ENCODE measurements around the gene RCCD1.
A peak's percentile ranks its signal among the peaks of the same experiment; 100 is the strongest.

Gene RCCD1

DNA sequence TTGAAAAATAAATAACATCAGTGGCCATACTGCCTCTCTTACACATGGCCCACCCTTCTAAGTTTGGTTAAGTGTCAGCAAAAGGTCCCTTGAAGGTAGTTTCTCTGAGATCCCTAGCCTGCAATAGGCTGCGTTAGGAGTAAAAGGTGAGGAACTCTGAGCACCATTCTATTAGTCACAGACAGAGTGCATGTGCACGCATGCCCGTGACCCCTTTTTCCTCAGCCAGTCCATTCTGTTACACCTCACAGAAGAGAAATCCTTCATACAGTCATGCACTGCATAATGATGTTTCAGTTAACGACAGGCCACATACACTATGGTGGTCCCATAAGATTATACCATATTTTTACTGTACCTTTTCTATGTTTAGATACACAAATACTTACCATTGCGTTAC lies 12.5 kb downstream of the RCCD1 start:
- DNase-seq (ENCODE audit: low spot score), result no peak

DNA sequence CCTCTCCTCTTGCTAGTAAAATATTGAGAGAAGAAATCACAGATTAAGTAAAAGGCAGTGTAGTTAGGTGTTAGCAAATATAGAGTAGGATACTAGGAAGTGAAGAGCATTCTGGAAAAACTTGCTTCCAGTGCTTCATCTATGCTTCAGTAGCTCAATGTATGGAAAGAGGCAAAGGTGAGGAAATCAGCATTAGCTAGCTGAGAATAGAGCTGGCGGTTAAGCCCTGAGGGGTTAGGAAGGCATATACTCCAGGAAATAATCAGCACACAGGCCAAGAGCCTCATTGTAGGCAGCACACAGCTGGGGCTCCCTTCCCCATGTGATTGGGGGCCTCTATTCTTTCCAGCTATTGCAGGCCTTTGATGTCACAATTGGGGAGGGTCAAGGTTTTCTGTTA lies 13.8 kb downstream of the RCCD1 start:
- no peak for DNase-seq (ENCODE audit: low spot score)

DNA sequence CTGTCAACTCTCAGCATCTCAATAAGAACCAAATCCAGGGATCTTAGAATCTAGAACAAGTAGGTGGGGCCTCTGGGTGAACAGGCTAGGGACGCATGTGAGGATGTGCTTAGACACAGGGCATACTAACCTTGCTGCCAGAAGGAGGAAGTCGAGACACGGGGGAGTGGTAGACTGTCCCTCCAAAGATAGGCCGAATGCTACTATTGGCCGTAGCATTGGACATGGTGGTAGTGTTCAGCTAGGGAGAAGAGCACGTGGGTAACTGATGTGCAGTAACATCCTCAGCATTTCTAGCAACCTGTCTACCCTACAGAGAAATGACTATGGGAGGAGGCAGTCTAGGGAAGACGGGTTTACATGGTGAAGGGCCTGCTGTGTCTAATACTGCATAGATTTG lies 15.6 kb downstream of the RCCD1 start:
- no peak for DNase-seq (ENCODE audit: low spot score)

DNA sequence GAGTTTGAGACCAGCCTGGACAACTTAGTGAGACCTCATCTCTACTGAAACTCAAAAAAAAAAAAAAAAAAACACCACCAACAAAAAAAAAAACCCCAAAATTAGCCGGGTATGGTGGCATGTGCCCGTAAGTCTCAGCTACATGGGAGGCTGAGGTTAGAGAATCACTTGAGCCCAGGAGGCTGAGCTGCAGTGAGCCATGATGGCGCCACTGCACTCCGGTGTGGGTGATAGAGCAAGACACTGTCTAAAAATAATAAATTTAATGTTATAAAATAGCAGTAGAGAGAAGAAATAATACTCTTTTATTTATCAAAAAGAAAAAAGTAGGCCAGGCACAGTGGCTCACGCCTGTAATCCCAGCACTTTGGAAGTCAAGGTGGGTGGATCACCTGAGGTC lies 17.4 kb downstream of the RCCD1 start:
- DNase-seq (ENCODE audit: low spot score), result no peak

DNA sequence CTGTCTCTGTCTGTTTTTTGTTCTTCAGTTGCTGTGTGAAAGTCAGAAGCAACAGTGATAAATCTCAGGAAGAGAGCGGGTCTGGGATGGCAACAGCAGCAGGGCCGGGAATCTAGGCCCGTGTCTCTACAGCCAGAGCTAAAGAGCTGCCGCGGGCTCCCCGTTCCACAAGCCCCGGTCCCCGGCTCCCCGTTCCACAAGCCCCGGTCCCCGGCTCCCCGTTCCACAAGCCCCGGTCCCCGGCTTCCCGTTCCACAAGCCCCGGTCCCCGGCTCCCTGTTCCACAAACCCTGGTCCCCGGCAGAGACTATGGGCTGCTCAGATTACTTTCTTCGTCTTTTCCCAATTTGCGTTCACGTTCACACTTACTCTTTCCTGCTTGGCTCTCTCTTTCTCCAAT lies 19.5 kb downstream of the RCCD1 start:
- DNase-seq (ENCODE audit: low spot score), result no peak

DNA sequence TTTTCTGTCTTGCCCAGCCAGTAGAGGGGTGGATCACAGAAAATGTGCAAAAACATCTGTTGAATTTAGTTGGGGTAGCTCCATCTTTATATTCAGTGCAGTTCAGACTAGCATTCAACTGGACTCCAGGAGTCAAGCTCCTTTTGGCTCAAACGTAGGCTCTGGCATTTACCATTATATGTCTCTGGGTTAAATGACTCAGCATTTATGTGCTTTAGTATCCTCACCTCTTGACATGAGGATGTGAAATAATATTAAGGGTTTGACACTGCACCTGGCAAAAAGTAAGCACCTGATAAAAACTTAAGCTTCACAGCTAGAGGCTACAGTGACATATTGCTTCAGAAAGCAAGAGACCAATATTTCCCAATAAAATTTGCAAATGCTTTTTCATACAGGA lies 24.9 kb downstream of the RCCD1 start:
- no peak for DNase-seq (ENCODE audit: low spot score)

DNA sequence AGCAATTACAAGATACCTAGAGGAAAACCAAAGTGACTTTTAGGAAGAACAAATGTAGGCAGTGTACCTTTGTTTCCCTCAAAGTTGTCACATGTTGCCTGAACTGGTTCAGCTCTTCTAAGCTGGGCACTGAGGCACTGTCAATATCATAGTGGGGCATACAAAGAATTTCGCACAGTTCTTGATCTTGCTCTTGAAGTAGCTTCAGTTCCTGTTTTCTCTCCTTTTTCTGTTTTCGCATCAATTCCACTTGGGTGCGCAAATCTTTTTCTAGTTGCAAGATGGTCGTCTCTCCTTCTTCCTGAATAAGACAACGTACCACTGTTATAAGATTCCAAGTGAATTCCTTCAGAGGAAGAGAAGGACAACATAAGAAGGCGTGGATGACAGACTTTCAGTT lies 27.0 kb downstream of the RCCD1 start:
- no peak for DNase-seq (ENCODE audit: low spot score)

DNA sequence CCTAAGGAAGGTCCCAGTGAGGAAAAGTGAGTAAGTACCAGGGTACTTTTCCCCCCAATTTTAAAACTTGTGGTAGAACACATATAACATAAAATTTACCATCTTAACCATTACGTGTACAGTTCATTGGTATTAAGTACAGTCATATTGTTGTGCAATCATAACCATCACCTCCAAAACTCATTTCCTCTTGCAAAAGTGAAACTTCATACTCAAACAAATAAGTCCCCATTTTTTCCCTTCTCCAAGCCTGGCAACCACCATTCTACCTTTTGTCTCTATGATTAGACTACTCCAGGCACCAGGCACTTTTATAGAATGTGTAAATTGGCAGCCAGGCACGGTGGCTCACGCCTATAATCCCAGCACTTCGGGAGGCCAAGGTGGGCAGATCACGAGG lies 27.5 kb downstream of the RCCD1 start:
- DNase-seq (ENCODE audit: low spot score), result no peak

DNA sequence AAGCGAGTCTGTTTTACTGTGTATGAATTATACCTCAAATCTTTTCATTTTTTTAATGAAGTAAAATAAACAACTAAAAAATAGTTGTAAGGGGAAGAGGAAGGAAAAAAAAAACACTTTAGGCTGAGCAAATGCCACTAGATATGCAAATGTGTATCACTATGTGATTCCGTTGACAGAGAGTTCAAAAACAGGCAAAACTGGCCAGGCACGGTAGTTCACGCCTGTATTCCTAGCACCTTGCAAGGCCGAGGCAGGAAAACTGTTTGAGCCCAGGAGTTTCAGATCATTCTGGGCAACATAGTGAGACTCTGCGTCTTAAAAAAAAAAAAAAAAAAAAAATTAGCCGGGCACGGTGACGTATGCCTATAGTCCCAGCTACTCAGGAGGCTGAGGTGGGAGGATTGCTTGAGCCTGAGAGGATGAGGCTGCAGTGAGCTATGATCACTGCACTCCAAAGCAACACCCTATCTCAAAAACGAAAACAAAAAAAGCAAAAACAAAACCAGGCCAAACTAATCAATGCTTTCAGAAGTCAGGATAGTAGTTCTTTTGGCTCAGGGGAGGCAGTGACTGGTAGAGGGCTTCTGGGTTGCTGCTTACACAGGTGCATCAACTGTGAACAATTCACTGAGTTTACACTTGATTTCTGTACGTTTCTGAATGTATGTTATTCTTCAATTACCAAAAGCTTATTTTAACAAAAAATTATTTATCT lies 32.3 kb downstream of the RCCD1 start:
- no peak for DNase-seq (ENCODE audit: low spot score)

DNA sequence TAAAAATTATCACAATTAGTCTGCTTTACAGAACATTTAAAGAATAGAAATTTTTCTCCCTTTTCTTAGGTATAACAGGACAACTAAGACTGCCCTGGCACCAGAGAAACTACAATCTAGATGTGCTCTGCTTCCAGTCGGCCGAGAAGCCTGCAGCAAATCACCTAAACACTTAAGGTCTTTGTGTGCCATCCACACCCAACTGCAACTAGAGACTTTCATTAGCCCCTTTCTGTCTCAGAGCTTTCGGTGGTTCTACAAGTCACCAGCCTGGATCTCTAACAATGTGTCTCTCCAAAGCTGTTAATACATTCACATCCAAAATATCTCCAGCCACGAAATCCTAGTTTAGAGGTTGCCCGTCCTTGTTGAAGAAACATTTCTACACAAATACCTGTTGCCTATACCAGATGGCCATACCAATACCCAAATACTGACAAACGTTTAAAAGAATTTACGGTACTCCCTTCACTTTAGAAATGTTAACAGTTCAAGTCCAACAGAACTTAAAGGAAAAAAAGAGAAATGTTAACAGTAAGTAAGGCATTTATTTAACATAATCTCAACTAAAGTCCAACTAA lies 33.0 kb downstream of the RCCD1 start:
- DNase-seq (ENCODE audit: low spot score), result no peak

DNA sequence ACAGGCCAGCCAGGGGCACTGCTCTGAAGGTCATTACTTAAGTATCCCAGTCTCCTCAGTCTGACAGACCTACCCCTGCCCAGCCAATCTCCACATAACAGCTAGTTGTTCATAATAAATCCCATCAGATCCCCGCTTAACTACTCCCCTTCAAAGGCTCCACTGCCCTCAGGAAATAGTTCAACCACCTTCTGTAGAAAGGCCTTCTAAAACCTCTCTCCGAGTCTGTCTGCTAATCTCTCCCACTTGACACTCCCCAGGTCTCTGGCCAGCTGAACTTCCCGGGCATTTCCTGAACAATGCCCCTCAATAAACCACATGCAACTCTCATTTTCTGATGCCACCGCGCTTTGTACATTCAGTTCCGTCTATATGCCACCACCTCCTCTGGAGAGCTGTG lies 33.6 kb downstream of the RCCD1 start:
- DNase-seq (ENCODE audit: low spot score), result no peak

DNA sequence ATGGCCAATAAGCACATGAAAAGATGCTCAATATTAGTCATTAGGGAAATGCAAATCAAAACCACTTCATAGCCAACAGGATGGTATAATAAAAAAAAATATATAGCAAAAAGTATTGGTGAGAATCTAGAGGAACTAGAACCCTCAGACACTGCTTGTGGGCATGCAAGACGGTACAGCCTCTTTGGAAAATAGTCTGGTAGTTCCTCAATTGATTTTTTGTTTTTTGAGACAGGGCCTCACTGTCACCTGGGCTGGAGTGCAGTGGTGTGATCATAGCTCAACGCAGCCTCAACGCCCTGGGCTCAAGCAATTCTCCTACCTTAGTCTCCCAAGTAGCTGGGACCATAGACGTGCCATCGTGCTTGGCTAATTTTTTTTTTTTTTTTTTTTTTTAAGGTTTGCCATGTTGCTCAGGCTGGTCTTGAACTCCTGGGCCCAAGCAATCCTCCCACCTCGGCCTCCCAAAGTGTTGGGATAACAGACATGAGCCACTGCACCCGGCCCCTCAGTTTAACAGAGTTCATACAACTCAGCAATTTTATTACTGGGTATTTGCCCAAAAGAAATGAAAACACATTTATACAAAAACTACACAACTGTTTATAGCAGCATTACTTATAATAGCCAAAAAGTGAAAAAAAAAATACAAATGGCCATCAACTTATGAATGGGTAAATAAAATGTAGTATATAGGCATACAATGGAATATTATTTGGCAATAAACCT lies 34.5 kb downstream of the RCCD1 start:
- DNase-seq (ENCODE audit: low spot score), result no peak

DNA sequence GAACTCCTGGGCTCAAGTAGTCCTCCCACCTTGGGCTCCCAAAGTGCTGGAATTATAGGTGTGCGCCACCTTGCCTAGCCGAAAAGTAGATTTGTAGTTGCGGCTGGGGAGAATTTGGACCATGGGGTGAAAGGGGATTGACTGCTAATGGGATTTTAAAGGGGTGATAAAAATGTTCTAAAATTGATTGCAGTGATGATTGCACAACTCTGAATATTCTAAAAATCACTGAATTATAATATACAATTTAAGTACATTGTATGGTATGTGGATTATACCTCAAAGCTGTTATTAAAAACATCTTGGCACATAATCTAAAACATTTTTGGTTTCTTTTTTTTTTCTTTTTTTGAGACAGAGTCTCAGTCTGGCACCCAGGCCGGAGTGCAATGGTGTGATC lies 35.8 kb downstream of the RCCD1 start:
- DNase-seq (ENCODE audit: low spot score), result no peak

DNA sequence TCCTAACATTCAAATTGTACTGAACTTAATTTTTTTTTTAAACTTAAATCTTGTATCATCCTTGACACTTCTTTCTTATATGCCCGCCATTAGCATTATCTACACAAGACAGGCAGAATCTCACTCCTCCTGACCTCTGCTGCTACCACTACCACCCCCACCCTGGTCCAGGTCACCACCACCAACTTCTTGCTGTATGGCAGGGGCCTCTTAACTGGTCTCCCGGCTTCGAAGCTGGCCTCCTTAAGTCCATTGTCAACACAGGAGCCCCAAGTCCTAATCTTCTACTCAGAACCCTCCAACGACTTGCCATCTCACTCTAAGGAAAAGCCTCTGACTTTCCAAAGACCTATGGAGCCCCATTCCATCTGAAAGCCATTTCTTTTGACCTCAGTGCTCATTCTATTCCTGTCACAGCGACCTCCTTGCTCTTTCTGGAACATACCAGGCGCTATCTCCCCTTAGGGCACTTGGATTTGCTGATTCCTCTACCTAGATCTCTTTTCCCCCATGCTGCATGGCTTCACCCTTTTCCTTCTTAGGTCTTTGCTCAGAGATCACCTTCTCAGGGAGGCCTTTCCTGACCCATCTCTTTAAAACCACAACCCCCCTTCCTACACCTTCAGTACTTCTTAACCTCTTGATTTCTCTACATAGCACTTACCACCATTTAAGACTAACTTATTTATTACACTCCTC lies 37.1 kb downstream of the RCCD1 start:
- no peak for DNase-seq (ENCODE audit: low spot score)

DNA sequence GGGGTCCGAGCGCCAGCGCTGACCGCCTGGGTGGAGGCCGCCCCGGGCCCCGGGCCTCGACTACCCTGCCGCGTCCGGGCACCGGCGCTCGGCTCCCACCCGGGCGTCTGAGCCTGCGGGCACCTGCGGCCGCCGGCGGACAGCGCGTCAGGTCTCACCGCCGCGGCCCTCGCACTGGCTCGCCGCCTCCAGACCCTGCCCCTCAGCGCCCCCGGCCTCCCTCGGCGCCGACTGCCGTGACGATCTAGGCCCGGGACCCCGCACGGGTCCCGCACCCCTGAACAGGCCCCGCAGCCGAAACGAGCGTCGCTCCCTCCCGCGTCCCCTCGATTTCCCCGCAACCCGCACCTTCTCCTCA lies 39.4 kb downstream of the RCCD1 start:
- peak; percentile 57 for DNase-seq (ENCODE audit: low spot score)

DNA sequence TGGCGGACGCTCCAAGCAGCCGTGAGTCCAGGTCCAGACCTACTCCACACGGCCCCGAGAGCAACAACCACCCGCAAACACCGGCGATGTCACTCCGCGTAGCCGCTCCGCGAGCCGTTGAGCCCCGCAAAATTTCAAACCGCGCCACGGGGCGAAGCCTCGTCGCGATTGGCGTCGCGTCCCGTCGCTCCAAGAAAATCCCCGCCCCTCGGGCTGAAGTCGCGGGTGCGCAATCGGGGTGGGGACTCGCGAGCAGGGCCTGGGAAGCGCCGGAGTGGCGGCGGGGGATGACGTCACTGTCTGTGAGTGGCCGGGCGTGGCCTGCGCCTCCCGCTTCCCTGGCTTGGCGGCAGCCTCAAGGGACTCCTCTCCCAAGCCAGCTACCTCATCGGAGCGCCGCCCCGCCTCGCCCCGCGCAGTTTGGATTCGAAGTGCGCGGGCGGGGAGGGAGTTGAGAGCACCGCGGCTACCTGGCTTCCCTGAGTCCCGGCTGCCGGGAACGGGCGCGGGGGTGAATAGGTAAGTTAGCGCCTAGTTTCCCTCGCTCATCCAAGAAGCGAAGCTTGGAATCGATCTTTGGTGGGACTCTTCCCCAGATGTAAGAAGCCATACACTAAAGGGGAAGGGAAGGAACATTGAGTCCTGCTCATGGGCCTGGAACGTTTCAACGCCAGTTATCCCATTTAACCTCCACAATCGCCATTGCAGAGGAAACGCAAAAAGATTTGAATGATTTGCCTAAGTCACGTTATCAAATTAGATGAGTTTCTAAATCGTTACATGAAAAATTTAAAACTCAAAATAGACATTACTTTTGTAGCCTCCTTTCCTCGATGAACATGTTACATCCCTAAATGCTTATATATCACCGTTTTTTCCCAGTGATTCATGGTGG lies 40.0 kb downstream of the RCCD1 start, which contains the start of gene PRC1:
Gene PRC1, minus strand, starts transcription at position 119 of the 895 bp plus-strand sequence. Its CDS starts 118 bp downstream, at position 1.
- peak; percentile 99 for DNase-seq (ENCODE audit: low spot score)

DNA sequence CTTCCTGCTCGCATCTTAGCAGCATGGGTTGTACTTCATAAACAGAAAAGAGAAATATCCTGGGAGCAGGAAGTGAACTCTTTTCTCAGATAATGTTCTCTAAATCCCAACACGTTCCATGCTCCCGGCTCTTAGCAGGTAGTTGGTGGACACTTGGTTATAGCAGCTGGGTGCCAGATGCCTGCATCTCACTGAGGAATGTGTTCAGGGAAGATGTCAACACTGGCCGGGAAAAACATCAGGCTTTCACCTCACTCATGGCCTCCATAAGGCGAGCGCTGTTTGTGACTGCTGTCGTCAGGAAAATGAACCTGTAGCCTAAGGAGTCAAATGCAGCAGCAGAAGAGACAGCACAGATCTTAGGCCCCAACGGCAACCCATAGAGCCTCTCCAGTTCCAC lies 44.1 kb downstream of the RCCD1 start:
- no peak for DNase-seq (ENCODE audit: low spot score)

DNA sequence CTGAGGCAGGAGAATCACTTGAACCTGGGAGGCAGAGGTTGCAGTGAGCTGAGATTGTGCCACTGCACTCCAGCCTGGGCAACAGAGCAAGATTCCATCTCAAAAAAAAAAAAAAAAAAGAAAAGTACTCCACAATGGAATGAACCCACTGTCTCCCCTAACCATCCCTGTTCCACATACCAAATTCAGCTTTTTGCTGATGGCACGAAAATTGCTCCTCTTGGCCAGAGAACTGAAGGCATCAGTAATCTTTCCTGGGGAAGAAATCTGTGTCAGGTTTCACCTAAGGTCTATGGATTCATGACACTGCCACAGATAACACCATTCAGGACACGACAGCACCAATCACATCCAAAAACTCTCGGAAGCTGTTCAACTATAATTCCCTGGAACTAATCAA lies 46.5 kb downstream of the RCCD1 start:
- DNase-seq (ENCODE audit: low spot score), result no peak

DNA sequence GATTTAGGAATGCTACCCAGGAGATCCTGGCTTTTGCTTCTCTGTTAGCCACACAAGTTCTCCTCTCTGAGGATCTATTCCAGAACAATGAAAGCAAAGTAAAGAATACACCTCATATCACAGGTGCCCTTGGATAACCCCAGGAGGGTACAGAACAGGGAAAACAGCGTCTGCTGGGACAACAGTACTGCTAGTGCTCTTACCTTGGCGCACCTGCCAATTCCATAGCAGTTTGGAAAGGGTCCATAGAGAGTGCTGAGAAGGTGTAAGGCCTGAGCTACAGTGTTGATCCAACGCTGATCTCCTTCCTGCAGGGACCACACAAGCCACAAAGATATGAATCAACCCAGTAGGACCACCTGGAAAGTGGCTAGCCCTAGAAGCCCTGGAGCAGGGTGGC lies 52.6 kb downstream of the RCCD1 start:
- no peak for DNase-seq (ENCODE audit: low spot score)
